ENCODE results near the gene CELF3. TPM values are rescaled to one million over a fixed set of nuclear protein-coding genes. Genes with fewer than 3 reads are reported as not detected.
"Not testable (repeated sequence)": the region's sequence is repeated elsewhere in the genome, so short reads cannot be mapped to it uniquely, and the experiment has no call there.

Gene CELF3
- total and polyA plus RNA-seq, 11 donors = not detected

DNA sequence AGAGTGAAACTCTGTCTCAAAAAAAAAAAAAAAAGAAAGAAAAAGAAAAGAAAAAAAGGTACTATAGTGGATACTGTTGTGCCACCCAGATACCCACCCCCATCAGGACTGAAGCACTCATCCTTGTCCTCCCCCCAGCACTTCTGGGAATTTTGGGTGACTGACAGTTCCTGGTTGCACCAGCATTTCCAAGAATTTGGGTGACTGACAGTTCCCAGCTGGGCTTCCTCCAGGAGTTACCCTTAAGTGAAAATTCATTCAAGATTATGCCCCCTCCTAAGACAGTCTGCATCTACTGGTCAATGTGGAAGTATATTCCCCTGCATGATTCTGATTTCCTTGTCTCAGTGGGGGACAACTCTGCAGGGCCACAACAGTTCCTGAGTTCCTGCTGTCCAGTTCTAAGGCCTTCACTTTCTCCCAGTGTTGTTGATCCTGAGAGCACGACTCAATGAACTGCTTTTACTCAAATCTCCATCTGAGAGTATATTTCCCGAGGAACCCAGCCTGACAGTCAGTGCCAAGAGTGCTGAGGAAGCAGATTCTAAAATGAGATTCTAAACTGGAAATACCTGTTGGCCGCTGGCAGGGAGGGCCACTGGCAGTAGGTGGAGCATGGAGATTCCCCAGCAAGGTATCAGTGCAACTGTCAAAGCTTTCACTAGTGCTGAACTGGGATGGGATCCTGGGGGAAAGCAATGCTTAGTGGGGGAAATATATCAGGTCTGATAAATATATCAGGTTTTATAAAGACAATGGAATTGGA lies 23.2 kb upstream of the CELF3 start:
- peaks cover 0 to 12% (median 0%) of the 10 kb centered on the region in 12 donors for H3K9me3 ChIP-seq
- no peak for TF ChIP-seq POLR2A (IDR thresholded peaks at IDR 0.05)
- TF ChIP-seq, protein P1, sequence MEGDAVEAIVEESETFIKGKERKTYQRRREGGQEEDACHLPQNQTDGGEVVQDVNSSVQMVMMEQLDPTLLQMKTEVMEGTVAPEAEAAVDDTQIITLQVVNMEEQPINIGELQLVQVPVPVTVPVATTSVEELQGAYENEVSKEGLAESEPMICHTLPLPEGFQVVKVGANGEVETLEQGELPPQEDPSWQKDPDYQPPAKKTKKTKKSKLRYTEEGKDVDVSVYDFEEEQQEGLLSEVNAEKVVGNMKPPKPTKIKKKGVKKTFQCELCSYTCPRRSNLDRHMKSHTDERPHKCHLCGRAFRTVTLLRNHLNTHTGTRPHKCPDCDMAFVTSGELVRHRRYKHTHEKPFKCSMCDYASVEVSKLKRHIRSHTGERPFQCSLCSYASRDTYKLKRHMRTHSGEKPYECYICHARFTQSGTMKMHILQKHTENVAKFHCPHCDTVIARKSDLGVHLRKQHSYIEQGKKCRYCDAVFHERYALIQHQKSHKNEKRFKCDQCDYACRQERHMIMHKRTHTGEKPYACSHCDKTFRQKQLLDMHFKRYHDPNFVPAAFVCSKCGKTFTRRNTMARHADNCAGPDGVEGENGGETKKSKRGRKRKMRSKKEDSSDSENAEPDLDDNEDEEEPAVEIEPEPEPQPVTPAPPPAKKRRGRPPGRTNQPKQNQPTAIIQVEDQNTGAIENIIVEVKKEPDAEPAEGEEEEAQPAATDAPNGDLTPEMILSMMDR (IDR thresholded peaks at IDR 0.05) = no peak
- H3K36me3 ChIP-seq = no peaks in the 10 kb centered on the region
- no peak overlapping the region for H3K27ac ChIP-seq
- H3K4me3 ChIP-seq = no peak overlapping the region
- WGBS, 4 donors = 60 to 63% (median 61%) methylated on average over 3 of the region's 3 CpGs
- DNase-seq (no peak), ATAC-seq (no peak)
- H3K27me3 ChIP-seq = no peaks in the 10 kb centered on the region
- H3K4me1 ChIP-seq = no peaks in the 10 kb centered on the region
- intact Hi-C loops (cut with DNase I) = loop anchor here in 9 of 10 donors (5.0 to 10.0 kb wide), 7 partner anchors 47 to 297 kb away; partner anchors contain the start of gene C2CD4D (in 1 of the 9)

DNA sequence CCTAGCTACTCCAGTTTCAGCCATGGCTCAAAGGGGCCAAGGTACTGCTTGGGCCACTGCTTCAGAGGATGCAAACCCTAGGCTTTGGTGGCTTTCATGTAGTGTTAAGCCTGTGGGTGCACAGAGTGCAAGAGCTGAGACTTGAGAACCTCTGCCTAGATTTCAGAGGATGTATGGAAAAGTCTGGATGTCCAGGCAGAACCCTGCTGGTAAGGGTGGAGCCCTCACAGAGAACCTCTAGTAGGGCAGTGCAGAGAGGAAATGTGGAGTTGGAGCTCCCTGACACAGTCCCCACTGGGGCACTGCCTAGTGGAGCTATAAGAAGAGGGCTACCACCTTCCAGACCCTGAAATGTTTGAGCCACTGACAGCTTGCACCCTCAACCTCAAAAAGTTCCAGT lies 20.9 kb upstream of the CELF3 start:
- Histone ChIP-seq H3K4me1 (no peaks in the 10 kb centered on the region), H3K36me3 (no peaks in the 10 kb centered on the region), H3K9me3 (peaks cover 0 to 12% (median 0%) of the 10 kb centered on the region in 12 donors), H3K4me3 (no peak overlapping the region), H3K27me3 (peaks cover 0 to 5% (median 0%) of the 10 kb centered on the region in 9 donors), H3K27ac (no peak overlapping the region)
- TF ChIP-seq POLR2A (IDR thresholded peaks at IDR 0.05) = no peak
- TF ChIP-seq, protein P1 (IDR thresholded peaks at IDR 0.05) = no peak
- intact Hi-C loops (cut with DNase I) = loop anchor here in 9 of 10 donors (5.0 to 10.0 kb wide), 6 partner anchors 45 to 295 kb away; partner anchors contain the start of gene C2CD4D (in 1 of the 9)
- ATAC-seq (no peak), DNase-seq (no peak)

DNA sequence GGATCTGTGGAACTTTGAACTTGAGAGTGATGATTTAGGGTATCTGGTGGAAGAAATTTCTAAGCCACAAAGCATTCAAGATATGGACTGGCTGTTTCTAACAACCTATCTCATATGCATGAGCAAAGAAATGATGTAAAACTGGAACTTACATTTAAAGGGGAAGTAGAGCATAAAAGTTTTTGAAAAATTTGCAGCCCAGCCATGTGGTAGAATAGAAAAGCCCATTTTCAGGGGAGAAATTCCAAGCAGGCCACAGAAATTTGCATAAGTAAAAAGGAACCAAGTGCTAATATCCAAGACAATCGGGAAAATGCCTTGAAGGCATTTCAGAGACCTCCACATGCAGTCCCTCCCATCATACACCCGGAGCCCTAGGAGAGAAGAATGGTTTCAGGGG lies 20.4 kb upstream of the CELF3 start:
- intact Hi-C loops (cut with DNase I) = loop anchor here in 9 of 10 donors (5.0 to 10.0 kb wide), 6 partner anchors 45 to 295 kb away; partner anchors contain the start of gene C2CD4D (in 1 of the 9)
- TF ChIP-seq, protein P1 (IDR thresholded peaks at IDR 0.05) = no peak
- no peak for TF ChIP-seq POLR2A (IDR thresholded peaks at IDR 0.05)
- no peaks in the 10 kb centered on the region for H3K36me3 ChIP-seq
- no peak overlapping the region for H3K27ac ChIP-seq
- no peak for ATAC-seq
- no peak for DNase-seq
- WGBS, 4 donors = 71 to 79% (median 76%) methylated on average over 2 of the region's 2 CpGs
- peaks cover 0 to 12% (median 0%) of the 10 kb centered on the region in 12 donors for H3K9me3 ChIP-seq
- no peaks in the 10 kb centered on the region for H3K4me1 ChIP-seq
- no peak overlapping the region for H3K4me3 ChIP-seq
- H3K27me3 ChIP-seq = peaks cover 0 to 5% (median 0%) of the 10 kb centered on the region in 9 donors

DNA sequence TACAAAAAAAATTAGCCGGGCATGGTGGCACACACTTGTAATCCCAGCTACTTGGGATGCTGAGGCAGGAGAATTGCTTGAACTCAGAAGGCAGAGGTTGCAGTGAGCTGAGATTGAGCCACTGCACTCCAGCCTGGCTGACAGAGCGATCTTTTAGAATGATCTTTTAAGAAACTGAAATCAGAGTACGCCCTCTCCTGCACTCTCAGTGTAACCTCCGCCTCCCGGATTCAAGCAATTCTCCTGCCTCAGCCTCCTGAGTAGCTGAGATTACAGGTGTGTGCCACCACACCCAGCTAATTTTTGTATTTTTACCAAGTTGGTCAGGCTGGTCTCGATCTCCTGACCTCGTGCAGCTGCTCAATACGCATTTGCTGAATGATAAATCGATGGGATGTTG lies 17.4 kb upstream of the CELF3 start:
- not testable (repeated sequence) for H3K4me3 ChIP-seq, DNase-seq, ATAC-seq, H3K36me3 ChIP-seq, H3K4me1 ChIP-seq, H3K27ac ChIP-seq
- intact Hi-C loops (cut with DNase I) = loop anchor here in 9 of 10 donors (2.0 to 10.0 kb wide), 10 partner anchors 39 to 291 kb away; no protein-coding TSS in a partner anchor
- peaks cover 0 to 11% (median 0%) of the 10 kb centered on the region in 9 donors for H3K27me3 ChIP-seq
- peaks cover 0 to 12% (median 0%) of the 10 kb centered on the region in 12 donors for H3K9me3 ChIP-seq
- WGBS, 4 donors = 90 to 92% (median 91%) methylated on average over 9 of the region's 9 CpGs

Data from heart left ventricle (tissue), 16 donors.